Neural cell (in vitro differentiated cells): ENCODE results near the gene CSRNP3. TPM values are rescaled to one million over a fixed set of nuclear protein-coding genes. Genes with fewer than 3 reads are reported as not detected.

Source experiments
- H2AFZ ChIP-seq: fragments of 200-600, 300-800 bp; sonication (generic), shearing (Covaris generic); 2 replicates; pipeline ENCODE4 v1.6.0; 2014; ENCODE audit warnings: low read depth, mild to moderate bottlenecking, antibody characterized with exemption, low read length, moderate library complexity
- H3F3A ChIP-seq: fragments of 200-600 bp; shearing (Covaris generic); 2 replicates; pipeline ENCODE4 v1.6.1; 2016; ENCODE audit warnings: mild to moderate bottlenecking, moderate library complexity, mixed read lengths, antibody characterized with exemption, low read length; ENCODE audit not compliant: insufficient read depth, poor library complexity, severe bottlenecking
- H3K27ac ChIP-seq: fragments of 200-600, 300-800 bp; sonication (generic), shearing (Covaris generic); 2 replicates; pipeline ENCODE4 v1.5.1; 2014; ENCODE audit warnings: mild to moderate bottlenecking, low read length, moderate library complexity
- H3K27me3 ChIP-seq: fragments of 300-800, 200-600 bp; sonication (generic), shearing (Covaris generic); 2 replicates; pipeline ENCODE4 v1.6.0; 2014; ENCODE audit warnings: mild to moderate bottlenecking, low read depth, low read length, moderate library complexity; ENCODE audit not compliant: insufficient read depth
- H3K36me3 ChIP-seq: fragments of 300-800, 200-600 bp; sonication (generic), shearing (Covaris generic); 2 replicates; pipeline ENCODE4 v1.5.1; 2014; ENCODE audit warnings: mild to moderate bottlenecking, antibody characterized with exemption, low read length, moderate library complexity; ENCODE audit not compliant: insufficient read depth
- H3K4me2 ChIP-seq: fragments of 300-800, 200-600 bp; sonication (generic), shearing (Covaris generic); 2 replicates; pipeline ENCODE4 v1.6.0; 2014; ENCODE audit warnings: mild to moderate bottlenecking, low read length
- H3K4me3 ChIP-seq: fragments of 300-800, 200-600 bp; sonication (generic), shearing (Covaris generic); 2 replicates; pipeline ENCODE4 v1.5.1; 2014; ENCODE audit warnings: mild to moderate bottlenecking, low read length, moderate library complexity
- H3K79me2 ChIP-seq: fragments of 200-600 bp; shearing (Covaris generic); replicated peaks from 2 replicates; pipeline ENCODE4 v1.6.0; 2014; ENCODE audit warnings: mild to moderate bottlenecking, low read length, moderate library complexity; ENCODE audit not compliant: insufficient read depth
- H3K9ac ChIP-seq: fragments of 300-800, 200-600 bp; sonication (generic), shearing (Covaris generic); 2 replicates; pipeline ENCODE4 v1.6.1; 2016; ENCODE audit warnings: mild to moderate bottlenecking, low read length, mixed read lengths
- H3K9me2 ChIP-seq: fragments of 200-600 bp; shearing (Covaris generic); 2 replicates; pipeline ENCODE4 v1.6.1; 2016; ENCODE audit warnings: mild to moderate bottlenecking, low read length, mixed read lengths; ENCODE audit not compliant: insufficient read depth
- H3K9me3 ChIP-seq: fragments of 200-600, 300-800 bp; sonication (generic), shearing (Covaris generic); 2 replicates; pipeline ENCODE4 v1.6.1; 2016; ENCODE audit warnings: mild to moderate bottlenecking, mixed run types, low read length, moderate library complexity, mixed read lengths
- H4K20me1 ChIP-seq: fragments of 200-600 bp; shearing (Covaris generic); 2 replicates; pipeline ENCODE4 v1.6.1; 2016; ENCODE audit warnings: mild to moderate bottlenecking, mixed run types; ENCODE audit not compliant: insufficient read depth
- EP300 ChIP-seq: fragments of 450-650 bp; conservative IDR thresholded peaks from 2 replicates; pipeline ENCODE4 v1.6.1; 2014; ENCODE audit warnings: antibody characterized with exemption, mild to moderate bottlenecking, moderate library complexity; ENCODE audit not compliant: poor library complexity, severe bottlenecking
- EZH2 ChIP-seq: fragments of 200-600, 300-800 bp; shearing (Covaris generic), sonication (generic); IDR thresholded peaks from 2 replicates; pipeline ENCODE4 v1.6.1; 2014; ENCODE audit warnings: antibody characterized with exemption, low read length, borderline replicate concordance, mild to moderate bottlenecking; ENCODE audit not compliant: insufficient read depth, poor library complexity, severe bottlenecking
- SMC3 ChIP-seq: fragments of 450-650 bp; conservative IDR thresholded peaks from 2 replicates; pipeline ENCODE4 v1.6.1; 2014; ENCODE audit warnings: antibody characterized with exemption, mild to moderate bottlenecking, moderate library complexity; ENCODE audit not compliant: poor library complexity
- TAF1 ChIP-seq: IDR thresholded peaks from 2 replicates; pipeline ENCODE4 v1.6.1; 2012; ENCODE audit warnings: low read depth
- polyA plus RNA-seq: library from polyadenylated mRNA; depleted of rRNA; stranded (reverse); fragments of >200 nt; gene quantifications from 2 replicates; pipeline ENCODE4 v1.2.3, GENCODE V29; 2014
- TF ChIP-seq, protein P1 (sequence below): IDR thresholded peaks from 2 replicates; pipeline ENCODE4 v1.6.1; 2012; ENCODE audit warnings: borderline replicate concordance

The CSRNP3 gene
- polyA plus RNA-seq, 1 donor from 2014 or later: 66.6 TPM

DNA sequence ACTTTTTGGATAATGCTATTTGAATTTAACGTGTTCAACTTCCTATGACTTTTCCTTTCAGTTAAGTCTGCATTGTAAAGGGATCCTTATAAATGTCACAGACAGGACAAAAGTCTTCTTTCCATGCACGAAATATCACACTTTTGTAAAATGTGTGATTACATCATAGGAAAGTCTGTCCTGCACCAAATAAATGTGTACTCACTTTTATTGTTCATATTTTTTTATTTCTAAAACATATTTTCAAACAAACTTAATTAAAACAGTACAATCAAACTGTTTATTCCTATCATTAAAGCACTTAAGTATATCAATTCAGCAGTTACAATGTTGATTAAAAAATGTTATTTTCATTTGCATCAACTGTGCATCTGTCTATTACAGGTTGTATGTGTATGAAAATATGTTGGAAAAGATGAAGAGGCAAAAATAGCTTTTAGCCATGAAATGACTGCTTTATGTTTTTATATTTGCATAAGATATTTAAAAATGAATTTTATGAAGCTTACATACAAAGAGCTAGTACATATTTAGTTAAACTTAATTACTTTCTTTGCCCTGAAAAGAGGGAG is 105.6 kb downstream of the CSRNP3 start:
- no peaks in the 10 kb centered on the region for H3K9me3 ChIP-seq
- no peaks in the 10 kb centered on the region for H3K27me3 ChIP-seq
- H3K79me2 ChIP-seq: peaks cover 91% of the 10 kb centered on the region
- H3F3A ChIP-seq: peaks cover 9% of the 10 kb centered on the region
- H2AFZ ChIP-seq: no peak overlapping the region
- H3K4me3 ChIP-seq: peak overlapping the region; percentile 71
- H3K9ac ChIP-seq: peak overlapping the region; percentile 79
- H3K27ac ChIP-seq: peak overlapping the region; percentile 93
- H3K36me3 ChIP-seq: no peaks in the 10 kb centered on the region
- no peaks in the 10 kb centered on the region for H3K9me2 ChIP-seq
- H3K4me2 ChIP-seq: peak overlapping the region; percentile 71
- H4K20me1 ChIP-seq: no peaks in the 10 kb centered on the region
- no peak for TF ChIP-seq SMC3
- TF ChIP-seq, protein P1, sequence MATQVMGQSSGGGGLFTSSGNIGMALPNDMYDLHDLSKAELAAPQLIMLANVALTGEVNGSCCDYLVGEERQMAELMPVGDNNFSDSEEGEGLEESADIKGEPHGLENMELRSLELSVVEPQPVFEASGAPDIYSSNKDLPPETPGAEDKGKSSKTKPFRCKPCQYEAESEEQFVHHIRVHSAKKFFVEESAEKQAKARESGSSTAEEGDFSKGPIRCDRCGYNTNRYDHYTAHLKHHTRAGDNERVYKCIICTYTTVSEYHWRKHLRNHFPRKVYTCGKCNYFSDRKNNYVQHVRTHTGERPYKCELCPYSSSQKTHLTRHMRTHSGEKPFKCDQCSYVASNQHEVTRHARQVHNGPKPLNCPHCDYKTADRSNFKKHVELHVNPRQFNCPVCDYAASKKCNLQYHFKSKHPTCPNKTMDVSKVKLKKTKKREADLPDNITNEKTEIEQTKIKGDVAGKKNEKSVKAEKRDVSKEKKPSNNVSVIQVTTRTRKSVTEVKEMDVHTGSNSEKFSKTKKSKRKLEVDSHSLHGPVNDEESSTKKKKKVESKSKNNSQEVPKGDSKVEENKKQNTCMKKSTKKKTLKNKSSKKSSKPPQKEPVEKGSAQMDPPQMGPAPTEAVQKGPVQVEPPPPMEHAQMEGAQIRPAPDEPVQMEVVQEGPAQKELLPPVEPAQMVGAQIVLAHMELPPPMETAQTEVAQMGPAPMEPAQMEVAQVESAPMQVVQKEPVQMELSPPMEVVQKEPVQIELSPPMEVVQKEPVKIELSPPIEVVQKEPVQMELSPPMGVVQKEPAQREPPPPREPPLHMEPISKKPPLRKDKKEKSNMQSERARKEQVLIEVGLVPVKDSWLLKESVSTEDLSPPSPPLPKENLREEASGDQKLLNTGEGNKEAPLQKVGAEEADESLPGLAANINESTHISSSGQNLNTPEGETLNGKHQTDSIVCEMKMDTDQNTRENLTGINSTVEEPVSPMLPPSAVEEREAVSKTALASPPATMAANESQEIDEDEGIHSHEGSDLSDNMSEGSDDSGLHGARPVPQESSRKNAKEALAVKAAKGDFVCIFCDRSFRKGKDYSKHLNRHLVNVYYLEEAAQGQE: peak; percentile 51

DNA sequence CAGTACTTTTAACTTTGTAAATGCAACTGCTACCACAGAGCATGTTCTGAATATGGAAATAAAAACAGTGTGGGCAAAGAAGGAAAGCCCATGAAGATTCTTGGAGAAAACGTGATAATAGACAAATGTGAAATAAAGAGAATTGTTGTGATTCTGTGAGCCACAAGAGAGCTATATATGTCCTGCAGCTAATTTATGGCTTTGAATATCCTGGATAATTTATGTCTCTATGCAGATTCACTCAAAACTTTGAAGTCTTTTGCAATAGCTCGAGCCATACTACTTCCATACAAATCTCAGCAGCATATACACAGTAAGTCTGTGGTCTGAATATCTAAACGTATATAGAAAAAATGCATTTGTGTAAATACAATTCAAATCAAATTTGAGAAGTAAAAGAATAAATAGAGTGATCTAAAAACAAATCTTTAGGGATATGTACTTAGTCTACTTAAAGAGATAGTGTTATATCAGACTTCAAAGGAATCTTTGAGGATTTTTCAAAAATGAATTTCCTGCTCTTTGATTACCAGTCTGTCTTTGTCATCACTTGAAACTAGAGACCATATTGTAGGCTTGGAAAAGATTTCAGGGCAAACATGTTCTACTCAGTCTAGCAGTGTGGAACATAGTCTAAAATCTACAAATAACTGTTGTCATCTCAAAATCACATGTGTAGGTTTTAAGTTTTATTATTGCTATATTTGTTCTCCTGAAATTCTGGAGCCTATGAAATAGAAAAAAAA is 107.1 kb downstream of the CSRNP3 start:
- Histone ChIP-seq H3K4me3 (peak overlapping the region; percentile 71), H3K9ac (peak overlapping the region; percentile 46), H4K20me1 (no peaks in the 10 kb centered on the region), H3K79me2 (peaks cover 89% of the 10 kb centered on the region), H3K9me3 (no peaks in the 10 kb centered on the region), H3F3A (peaks cover 9% of the 10 kb centered on the region), H3K4me2 (peak overlapping the region; percentile 71), H3K27me3 (no peaks in the 10 kb centered on the region), H3K27ac (peak overlapping the region; percentile 93), H3K36me3 (no peaks in the 10 kb centered on the region), H3K9me2 (no peaks in the 10 kb centered on the region), H2AFZ (no peak overlapping the region)
- no peak for TF ChIP-seq TAF1
- TF ChIP-seq, protein P1: peak; percentile 27
- TF ChIP-seq EZH2: no peak
- TF ChIP-seq SMC3: no peak
- TF ChIP-seq EP300: no peak
